Osteocyte (in vitro differentiated cells): Measurements from ENCODE around the gene CCNI. TPM values are rescaled to one million over a fixed set of nuclear protein-coding genes. Genes with fewer than 3 reads are reported as not detected.
A peak's percentile ranks its signal among the peaks of the same experiment; 100 is the strongest.

ENCODE experiments used
- DNase-seq: peaks from one replicate; pipeline ENCODE4 v3.0.0; 2021; ENCODE audit warnings: mixed read lengths; ENCODE audit not compliant: unreplicated experiment; ENCODE audit errors: extremely low spot score
- H3K27ac Mint-ChIP-seq: one replicate; pipeline ENCODE4 v1.8.0; 2021; ENCODE audit warnings: mild to moderate bottlenecking, mixed read lengths; ENCODE audit not compliant: unreplicated experiment
- H3K27me3 Mint-ChIP-seq: one replicate; pipeline ENCODE4 v1.8.0; 2021; ENCODE audit warnings: mixed read lengths; ENCODE audit not compliant: unreplicated experiment
- H3K36me3 Mint-ChIP-seq: one replicate; pipeline ENCODE4 v1.8.0; 2021; ENCODE audit warnings: mixed read lengths; ENCODE audit not compliant: unreplicated experiment
- H3K4me1 Mint-ChIP-seq: one replicate; pipeline ENCODE4 v1.8.0; 2021; ENCODE audit warnings: mixed read lengths; ENCODE audit not compliant: unreplicated experiment
- H3K4me3 Mint-ChIP-seq: one replicate; pipeline ENCODE4 v1.8.0; 2021; ENCODE audit warnings: mild to moderate bottlenecking, moderate library complexity, mixed read lengths; ENCODE audit not compliant: unreplicated experiment
- H3K9me3 Mint-ChIP-seq: one replicate; pipeline ENCODE4 v1.8.0; 2021; ENCODE audit warnings: mixed read lengths; ENCODE audit not compliant: unreplicated experiment
- total RNA-seq: library from RNA; stranded (reverse); gene quantifications from 2 replicates; pipeline ENCODE4 v1.2.1, GENCODE V29; 2021
- TF ChIP-seq, protein P1 (sequence below): fragments of 200-600 bp; sonication (generic); IDR thresholded peaks from 2 replicates; pipeline ENCODE4 v1.5.0; 2021; ENCODE audit warnings: antibody characterized with exemption, mild to moderate bottlenecking, moderate library complexity

Gene CCNI
- total RNA-seq, 1 donor from 2014 or later = 329 TPM

DNA sequence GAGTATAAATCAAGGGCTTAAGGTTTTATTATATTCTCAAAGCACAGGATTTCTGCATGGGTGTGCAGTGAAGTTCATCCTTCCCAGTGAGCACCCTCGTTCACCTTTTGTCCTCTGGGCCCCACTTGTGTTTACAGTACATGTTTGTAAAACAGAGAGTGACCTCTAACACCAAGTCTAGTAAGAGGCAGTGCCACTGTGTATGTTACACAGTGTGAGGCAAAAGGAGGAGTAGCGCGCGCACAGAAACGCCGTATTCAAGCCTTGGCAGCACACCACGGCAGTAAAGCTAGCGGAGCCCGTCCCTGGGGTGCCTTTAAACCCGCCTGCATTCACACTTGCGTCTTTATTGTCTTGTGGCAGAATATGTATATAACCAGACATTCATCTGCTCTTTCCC lies 51.9 kb downstream of the CCNI start:
- peak overlapping the region; percentile 66 for H3K27ac Mint-ChIP-seq
- no peaks in the 10 kb centered on the region for H3K27me3 Mint-ChIP-seq
- H3K4me3 Mint-ChIP-seq = no peak overlapping the region
- no peak for DNase-seq
- H3K9me3 Mint-ChIP-seq = no peaks in the 10 kb centered on the region
- TF ChIP-seq, protein P1, sequence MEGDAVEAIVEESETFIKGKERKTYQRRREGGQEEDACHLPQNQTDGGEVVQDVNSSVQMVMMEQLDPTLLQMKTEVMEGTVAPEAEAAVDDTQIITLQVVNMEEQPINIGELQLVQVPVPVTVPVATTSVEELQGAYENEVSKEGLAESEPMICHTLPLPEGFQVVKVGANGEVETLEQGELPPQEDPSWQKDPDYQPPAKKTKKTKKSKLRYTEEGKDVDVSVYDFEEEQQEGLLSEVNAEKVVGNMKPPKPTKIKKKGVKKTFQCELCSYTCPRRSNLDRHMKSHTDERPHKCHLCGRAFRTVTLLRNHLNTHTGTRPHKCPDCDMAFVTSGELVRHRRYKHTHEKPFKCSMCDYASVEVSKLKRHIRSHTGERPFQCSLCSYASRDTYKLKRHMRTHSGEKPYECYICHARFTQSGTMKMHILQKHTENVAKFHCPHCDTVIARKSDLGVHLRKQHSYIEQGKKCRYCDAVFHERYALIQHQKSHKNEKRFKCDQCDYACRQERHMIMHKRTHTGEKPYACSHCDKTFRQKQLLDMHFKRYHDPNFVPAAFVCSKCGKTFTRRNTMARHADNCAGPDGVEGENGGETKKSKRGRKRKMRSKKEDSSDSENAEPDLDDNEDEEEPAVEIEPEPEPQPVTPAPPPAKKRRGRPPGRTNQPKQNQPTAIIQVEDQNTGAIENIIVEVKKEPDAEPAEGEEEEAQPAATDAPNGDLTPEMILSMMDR = no peak
- peaks cover 82% of the 10 kb centered on the region for H3K36me3 Mint-ChIP-seq
- H3K4me1 Mint-ChIP-seq = peaks cover 50% of the 10 kb centered on the region

DNA sequence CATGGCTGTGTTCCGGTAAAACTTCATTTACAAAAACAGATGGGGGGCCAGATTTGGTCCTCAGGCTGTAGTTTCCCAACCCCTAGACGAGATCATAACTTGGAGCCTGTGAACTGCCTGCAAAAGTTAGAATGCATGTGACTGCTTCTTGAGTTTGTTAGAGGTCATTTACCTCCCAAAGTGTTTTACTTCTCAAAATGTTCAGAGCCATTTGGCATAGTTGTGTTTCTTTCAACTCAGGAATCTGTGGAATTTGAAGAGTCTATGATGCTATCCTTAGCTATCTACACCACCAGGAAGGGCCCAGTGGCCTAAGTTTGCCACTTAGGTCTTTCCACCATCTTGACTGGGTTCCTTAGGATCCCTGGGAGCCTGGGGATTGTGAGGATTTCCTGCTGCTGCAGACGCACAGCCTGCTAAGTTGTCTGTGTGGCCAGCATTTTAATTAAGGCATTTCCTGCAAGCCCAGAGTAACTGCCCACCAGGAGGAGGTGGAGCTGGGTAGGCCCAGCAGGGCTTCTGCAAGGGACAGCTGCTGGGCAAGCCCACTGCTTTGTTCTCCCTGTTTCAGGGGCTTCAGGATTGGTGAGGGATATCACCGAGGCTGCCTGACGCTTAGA lies 53.1 kb downstream of the CCNI start:
- no peak for DNase-seq
- peaks cover 77% of the 10 kb centered on the region for H3K36me3 Mint-ChIP-seq

DNA sequence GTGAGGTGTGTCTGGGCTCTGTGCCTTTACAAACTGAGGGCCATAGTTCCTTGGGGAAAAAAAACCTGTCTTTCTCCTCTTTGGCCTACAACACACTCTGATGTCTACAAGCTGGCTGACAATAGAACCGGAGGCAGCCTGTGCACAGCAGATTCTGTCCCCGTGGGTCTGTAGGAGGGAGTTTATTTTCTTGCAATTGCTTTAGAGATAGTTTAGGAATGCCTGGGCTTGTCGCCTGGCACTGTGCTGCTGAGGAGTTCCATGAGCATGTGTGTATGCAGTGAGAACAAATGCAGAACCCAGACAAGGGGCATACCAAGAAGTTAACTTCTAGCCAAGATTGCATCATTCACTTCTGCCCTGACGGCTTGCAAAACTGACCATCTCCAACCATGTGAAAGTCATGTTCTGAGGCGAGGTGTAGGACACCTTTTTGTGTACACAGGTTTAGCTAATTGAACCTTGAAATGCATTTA lies 54.1 kb downstream of the CCNI start:
- peaks cover 51% of the 10 kb centered on the region for H3K4me1 Mint-ChIP-seq
- no peak for DNase-seq
- TF ChIP-seq, protein P1 = no peak
- no peak overlapping the region for H3K4me3 Mint-ChIP-seq
- no peaks in the 10 kb centered on the region for H3K9me3 Mint-ChIP-seq
- peaks cover 79% of the 10 kb centered on the region for H3K36me3 Mint-ChIP-seq
- no peaks in the 10 kb centered on the region for H3K27me3 Mint-ChIP-seq
- H3K27ac Mint-ChIP-seq = peak overlapping the region; percentile 84

More for the DNA sequence above, 53.1 kb downstream of the CCNI start:
- peaks cover 51% of the 10 kb centered on the region for H3K4me1 Mint-ChIP-seq
- H3K27ac Mint-ChIP-seq = peak overlapping the region; percentile 84
- no peak overlapping the region for H3K4me3 Mint-ChIP-seq
- H3K27me3 Mint-ChIP-seq = no peaks in the 10 kb centered on the region
- TF ChIP-seq, protein P1 = no peak
- no peaks in the 10 kb centered on the region for H3K9me3 Mint-ChIP-seq

DNA sequence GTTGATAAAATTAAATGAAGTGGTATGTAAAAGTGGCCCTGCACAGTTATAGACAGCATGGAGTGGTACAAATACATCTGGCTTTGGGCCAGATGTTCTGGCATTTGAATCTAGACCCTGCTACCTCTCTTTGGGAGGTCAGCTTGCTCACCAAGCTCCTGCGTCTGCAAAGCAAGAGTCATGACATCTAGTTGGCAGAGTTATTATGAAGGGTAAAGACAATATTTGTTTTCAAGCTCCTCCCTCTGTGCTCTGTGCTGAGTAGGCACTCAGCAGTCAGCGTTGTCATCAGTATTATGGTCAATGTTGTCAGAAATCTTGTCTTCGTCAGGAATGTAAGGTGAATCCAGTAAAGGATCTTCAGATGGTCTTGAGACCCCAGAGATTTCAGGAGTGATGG lies 55.8 kb downstream of the CCNI start:
- TF ChIP-seq, protein P1 = no peak
- Mint-ChIP-seq H3K27me3 (no peaks in the 10 kb centered on the region), H3K4me1 (peaks cover 56% of the 10 kb centered on the region), H3K9me3 (no peaks in the 10 kb centered on the region), H3K4me3 (no peak overlapping the region), H3K36me3 (peaks cover 79% of the 10 kb centered on the region), H3K27ac (peak overlapping the region; percentile 84)
- no peak for DNase-seq

DNA sequence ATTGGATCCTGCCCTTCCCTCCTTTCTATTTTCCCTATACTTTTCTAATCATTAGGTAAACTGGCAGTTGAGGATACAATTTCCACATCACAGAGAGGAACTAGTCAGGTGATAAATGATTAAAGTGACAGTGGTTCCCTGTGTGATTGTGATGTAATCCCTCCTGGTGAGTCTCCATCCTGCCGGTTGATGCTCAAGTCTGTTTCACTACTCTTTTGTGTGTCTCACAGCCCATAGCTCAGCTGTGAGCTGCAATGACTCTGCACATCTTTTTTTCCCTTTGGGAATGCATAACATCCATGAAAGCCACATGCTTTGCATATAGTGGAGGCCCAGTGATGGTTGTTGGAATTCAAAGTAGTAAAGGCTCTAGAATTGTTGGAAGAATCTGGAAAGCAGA lies 60.4 kb downstream of the CCNI start:
- Mint-ChIP-seq H3K4me1 (peaks cover 33% of the 10 kb centered on the region), H3K4me3 (no peak overlapping the region), H3K27ac (peak overlapping the region; percentile 72), H3K9me3 (no peaks in the 10 kb centered on the region), H3K27me3 (no peaks in the 10 kb centered on the region), H3K36me3 (peaks cover 85% of the 10 kb centered on the region)
- DNase-seq = no peak
- TF ChIP-seq, protein P1 = no peak
